GM19452 (cell line): ENCODE data around the gene PPM1K.

ENCODE experiments used
- ATAC-seq: cut with Tn5 transposase; IDR thresholded peaks from one replicate; pipeline ENCODE4 v1.9.1; 2021; ENCODE audit not compliant: unreplicated experiment

PPM1K gene

GRCh38 chr4:88277711-88278225 is 6.6 kb downstream of the PPM1K start:
- no peak for ATAC-seq

- no peak for ATAC-seq
Observed at GRCh38 chr4:88276952-88277710, 7.2 kb downstream of the PPM1K start.

- no peak for ATAC-seq
Observed at GRCh38 chr4:88275949-88276515, 8.3 kb downstream of the PPM1K start.

GRCh38 chr4:88275516-88275915 is 8.8 kb downstream of the PPM1K start:
- peak; percentile 50 for ATAC-seq

GRCh38 chr4:88268913-88269312 is 15.4 kb downstream of the PPM1K start:
- no peak for ATAC-seq

- no peak for ATAC-seq
Observed at GRCh38 chr4:88264336-88264735, 20.0 kb downstream of the PPM1K start.

- no peak for ATAC-seq
Observed at GRCh38 chr4:88257726-88258125, 26.6 kb downstream of the PPM1K start.

GRCh38 chr4:88255111-88255510 is 29.2 kb downstream of the PPM1K start:
- no peak for ATAC-seq

- ATAC-seq = no peak
Observed at GRCh38 chr4:88251924-88252323, 32.4 kb downstream of the PPM1K start.

GRCh38 chr4:88247148-88247547 is 37.2 kb downstream of the PPM1K start:
- no peak for ATAC-seq

- ATAC-seq = no peak
Observed at GRCh38 chr4:88246600-88246999, 37.8 kb downstream of the PPM1K start.

GRCh38 chr4:88244816-88245579 is 39.4 kb downstream of the PPM1K start:
- ATAC-seq = no peak

- no peak for ATAC-seq
Observed at GRCh38 chr4:88244056-88244455, 40.3 kb downstream of the PPM1K start.

- no peak for ATAC-seq
Observed at GRCh38 chr4:88242144-88242543, 42.2 kb downstream of the PPM1K start.

- no peak for ATAC-seq
Observed at GRCh38 chr4:88240297-88240714, 44.1 kb downstream of the PPM1K start.

- ATAC-seq = no peak
Observed at GRCh38 chr4:88230969-88231771, 53.2 kb downstream of the PPM1K start.

- no peak for ATAC-seq
Observed at GRCh38 chr4:88230461-88230891, 53.9 kb downstream of the PPM1K start.

GRCh38 chr4:88227734-88228133 is 56.6 kb downstream of the PPM1K start:
- no peak for ATAC-seq

- no peak for ATAC-seq
Observed at GRCh38 chr4:88226143-88226542, 58.2 kb downstream of the PPM1K start.

GRCh38 chr4:88225232-88226105 is 58.9 kb downstream of the PPM1K start:
- ATAC-seq = no peak
